ENCODE data around the gene PARD3B. TPM values are rescaled to one million over a fixed set of nuclear protein-coding genes. Genes with fewer than 3 reads are reported as not detected.

Gene PARD3B
- total and polyA plus RNA-seq, 2 experiments from 2014 or later = 3.5 to 4.4 TPM

DNA sequence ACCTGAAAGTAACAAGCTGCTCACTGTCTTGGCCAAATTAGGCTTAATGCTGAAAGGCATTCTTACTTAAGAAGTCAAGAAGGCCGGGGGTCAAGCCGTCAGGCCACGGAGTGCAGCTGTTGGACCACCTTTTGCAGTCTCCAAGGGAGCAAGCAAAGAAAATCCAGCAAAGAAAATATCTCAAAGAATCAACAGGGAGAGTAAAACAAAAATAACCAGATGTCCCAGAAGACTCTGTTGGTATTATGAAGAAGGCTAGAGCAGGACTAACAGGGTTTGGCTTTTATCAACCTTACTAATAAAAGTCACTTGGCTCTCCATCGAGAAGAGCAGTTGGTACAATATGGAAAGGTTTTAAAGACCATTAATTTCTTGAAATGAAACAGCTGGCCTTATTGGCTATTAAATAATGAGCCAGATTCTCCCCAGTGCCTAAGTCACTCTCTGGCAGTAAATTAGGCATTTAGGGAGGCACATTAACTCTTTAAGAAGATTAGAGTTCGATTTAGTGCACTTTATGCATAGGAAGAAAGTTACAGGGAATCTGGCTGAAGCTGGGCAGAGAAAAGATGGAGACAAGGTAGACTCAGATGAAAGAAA lies 1026.2 kb downstream of the PARD3B start:
- H3K79me2 ChIP-seq (replicated peaks; ENCODE audit: insufficient read depth) = no peaks in the 10 kb centered on the region
- Mint-ChIP-seq H3K4me3 (no peak overlapping the region), H3K36me3 (ENCODE audit: low read depth) (peaks cover 7% of the 10 kb centered on the region; the same call in 2 of the 3 replicates), H3K27ac (no peak overlapping the region), H3K4me1 (no peaks in the 10 kb centered on the region; the same call in 2 of the 3 replicates), H3K27me3 (ENCODE audit: insufficient read depth, low read depth, poor library complexity) (no peaks in the 10 kb centered on the region), H3K9me3 (peaks cover 10% of the 10 kb centered on the region; the same call in 2 of the 3 replicates)
- 0 out of 2 replicates have a peak, but pooled peaks cover 8% of the 10 kb centered on the region for H3K9me2 ChIP-seq (ENCODE audit: insufficient read depth)
- ATAC-seq (no peak), DNase-seq (ENCODE audit: low spot score) (no peak)
- H3K4me1 ChIP-seq (ENCODE audit: insufficient read depth) = no peaks in the 10 kb centered on the region
- H3K4me3 ChIP-seq = no peak overlapping the region
- no peak overlapping the region for H2AFZ ChIP-seq
- no peaks in the 10 kb centered on the region for H3K36me3 ChIP-seq (ENCODE audit: insufficient read depth)
- no peaks in the 10 kb centered on the region for H4K20me1 ChIP-seq (replicated peaks; ENCODE audit: insufficient read depth)
- no peak overlapping the region for H3K27ac ChIP-seq (ENCODE audit: low read depth)
- TF ChIP-seq ZNF331 (CRISPR knock-in tag; IDR thresholded peaks at IDR 0.05; ENCODE audit: low read depth) = no peak
- TF ChIP-seq EZH2 (IDR thresholded peaks at IDR 0.05; ENCODE audit: low read depth, unreplicated experiment) = no peak
- no peak overlapping the region for H3K4me2 ChIP-seq
- no peaks in the 10 kb centered on the region for H3K27me3 ChIP-seq (ENCODE audit: insufficient read depth)
- H3F3A ChIP-seq (replicated peaks; ENCODE audit: low read depth) = no peaks in the 10 kb centered on the region

DNA sequence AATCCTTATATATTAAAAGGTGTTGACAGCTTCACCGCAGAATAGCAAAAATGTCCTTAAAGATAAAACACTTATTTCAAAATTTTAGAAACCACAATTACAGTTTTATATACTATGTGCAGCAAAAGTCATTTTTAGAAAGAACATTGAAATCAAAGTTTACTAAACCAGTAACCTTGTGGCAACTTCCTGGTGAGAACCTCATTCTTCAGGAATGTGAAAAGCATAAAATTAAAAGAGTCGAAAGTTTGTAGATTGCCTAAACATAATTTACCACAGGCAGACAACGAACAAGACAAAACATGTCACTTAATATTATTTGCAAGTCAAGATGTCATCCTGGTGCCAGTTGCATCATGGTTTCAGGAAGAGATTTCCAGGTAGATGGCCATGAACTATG lies 1028.7 kb downstream of the PARD3B start:
- H3K27me3 ChIP-seq (ENCODE audit: insufficient read depth) = no peaks in the 10 kb centered on the region
- H3K4me1 ChIP-seq (ENCODE audit: insufficient read depth) = no peaks in the 10 kb centered on the region
- H3F3A ChIP-seq (replicated peaks; ENCODE audit: low read depth) = no peaks in the 10 kb centered on the region
- no peaks in the 10 kb centered on the region for H4K20me1 ChIP-seq (replicated peaks; ENCODE audit: insufficient read depth)
- no peaks in the 10 kb centered on the region for H3K79me2 ChIP-seq (replicated peaks; ENCODE audit: insufficient read depth)
- Mint-ChIP-seq H3K27me3 (ENCODE audit: insufficient read depth, low read depth, poor library complexity) (no peaks in the 10 kb centered on the region), H3K36me3 (ENCODE audit: low read depth) (peaks cover 10% of the 10 kb centered on the region; the same call in 2 of the 3 replicates), H3K4me3 (no peak overlapping the region), H3K27ac (no peak overlapping the region), H3K4me1 (no peaks in the 10 kb centered on the region), H3K9me3 (peaks cover 13% of the 10 kb centered on the region; the same call in 2 of the 3 replicates)
- H3K9me2 ChIP-seq (ENCODE audit: insufficient read depth) = 0 out of 2 replicates have a peak, but pooled peaks cover 8% of the 10 kb centered on the region
- H3K27ac ChIP-seq (ENCODE audit: low read depth) = no peak overlapping the region
- no peak for ATAC-seq
- no peak overlapping the region for H3K4me3 ChIP-seq
- no peaks in the 10 kb centered on the region; the same call in 1 of the 2 replicates for H3K36me3 ChIP-seq (ENCODE audit: insufficient read depth)
- DNase-seq (ENCODE audit: low spot score) = no peak
- H3K4me2 ChIP-seq = no peak overlapping the region
- no peak overlapping the region for H2AFZ ChIP-seq
- TF ChIP-seq, protein P1, sequence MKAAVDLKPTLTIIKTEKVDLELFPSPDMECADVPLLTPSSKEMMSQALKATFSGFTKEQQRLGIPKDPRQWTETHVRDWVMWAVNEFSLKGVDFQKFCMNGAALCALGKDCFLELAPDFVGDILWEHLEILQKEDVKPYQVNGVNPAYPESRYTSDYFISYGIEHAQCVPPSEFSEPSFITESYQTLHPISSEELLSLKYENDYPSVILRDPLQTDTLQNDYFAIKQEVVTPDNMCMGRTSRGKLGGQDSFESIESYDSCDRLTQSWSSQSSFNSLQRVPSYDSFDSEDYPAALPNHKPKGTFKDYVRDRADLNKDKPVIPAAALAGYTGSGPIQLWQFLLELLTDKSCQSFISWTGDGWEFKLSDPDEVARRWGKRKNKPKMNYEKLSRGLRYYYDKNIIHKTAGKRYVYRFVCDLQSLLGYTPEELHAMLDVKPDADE (IDR thresholded peaks at IDR 0.05) = no peak
- TF ChIP-seq, protein P2, sequence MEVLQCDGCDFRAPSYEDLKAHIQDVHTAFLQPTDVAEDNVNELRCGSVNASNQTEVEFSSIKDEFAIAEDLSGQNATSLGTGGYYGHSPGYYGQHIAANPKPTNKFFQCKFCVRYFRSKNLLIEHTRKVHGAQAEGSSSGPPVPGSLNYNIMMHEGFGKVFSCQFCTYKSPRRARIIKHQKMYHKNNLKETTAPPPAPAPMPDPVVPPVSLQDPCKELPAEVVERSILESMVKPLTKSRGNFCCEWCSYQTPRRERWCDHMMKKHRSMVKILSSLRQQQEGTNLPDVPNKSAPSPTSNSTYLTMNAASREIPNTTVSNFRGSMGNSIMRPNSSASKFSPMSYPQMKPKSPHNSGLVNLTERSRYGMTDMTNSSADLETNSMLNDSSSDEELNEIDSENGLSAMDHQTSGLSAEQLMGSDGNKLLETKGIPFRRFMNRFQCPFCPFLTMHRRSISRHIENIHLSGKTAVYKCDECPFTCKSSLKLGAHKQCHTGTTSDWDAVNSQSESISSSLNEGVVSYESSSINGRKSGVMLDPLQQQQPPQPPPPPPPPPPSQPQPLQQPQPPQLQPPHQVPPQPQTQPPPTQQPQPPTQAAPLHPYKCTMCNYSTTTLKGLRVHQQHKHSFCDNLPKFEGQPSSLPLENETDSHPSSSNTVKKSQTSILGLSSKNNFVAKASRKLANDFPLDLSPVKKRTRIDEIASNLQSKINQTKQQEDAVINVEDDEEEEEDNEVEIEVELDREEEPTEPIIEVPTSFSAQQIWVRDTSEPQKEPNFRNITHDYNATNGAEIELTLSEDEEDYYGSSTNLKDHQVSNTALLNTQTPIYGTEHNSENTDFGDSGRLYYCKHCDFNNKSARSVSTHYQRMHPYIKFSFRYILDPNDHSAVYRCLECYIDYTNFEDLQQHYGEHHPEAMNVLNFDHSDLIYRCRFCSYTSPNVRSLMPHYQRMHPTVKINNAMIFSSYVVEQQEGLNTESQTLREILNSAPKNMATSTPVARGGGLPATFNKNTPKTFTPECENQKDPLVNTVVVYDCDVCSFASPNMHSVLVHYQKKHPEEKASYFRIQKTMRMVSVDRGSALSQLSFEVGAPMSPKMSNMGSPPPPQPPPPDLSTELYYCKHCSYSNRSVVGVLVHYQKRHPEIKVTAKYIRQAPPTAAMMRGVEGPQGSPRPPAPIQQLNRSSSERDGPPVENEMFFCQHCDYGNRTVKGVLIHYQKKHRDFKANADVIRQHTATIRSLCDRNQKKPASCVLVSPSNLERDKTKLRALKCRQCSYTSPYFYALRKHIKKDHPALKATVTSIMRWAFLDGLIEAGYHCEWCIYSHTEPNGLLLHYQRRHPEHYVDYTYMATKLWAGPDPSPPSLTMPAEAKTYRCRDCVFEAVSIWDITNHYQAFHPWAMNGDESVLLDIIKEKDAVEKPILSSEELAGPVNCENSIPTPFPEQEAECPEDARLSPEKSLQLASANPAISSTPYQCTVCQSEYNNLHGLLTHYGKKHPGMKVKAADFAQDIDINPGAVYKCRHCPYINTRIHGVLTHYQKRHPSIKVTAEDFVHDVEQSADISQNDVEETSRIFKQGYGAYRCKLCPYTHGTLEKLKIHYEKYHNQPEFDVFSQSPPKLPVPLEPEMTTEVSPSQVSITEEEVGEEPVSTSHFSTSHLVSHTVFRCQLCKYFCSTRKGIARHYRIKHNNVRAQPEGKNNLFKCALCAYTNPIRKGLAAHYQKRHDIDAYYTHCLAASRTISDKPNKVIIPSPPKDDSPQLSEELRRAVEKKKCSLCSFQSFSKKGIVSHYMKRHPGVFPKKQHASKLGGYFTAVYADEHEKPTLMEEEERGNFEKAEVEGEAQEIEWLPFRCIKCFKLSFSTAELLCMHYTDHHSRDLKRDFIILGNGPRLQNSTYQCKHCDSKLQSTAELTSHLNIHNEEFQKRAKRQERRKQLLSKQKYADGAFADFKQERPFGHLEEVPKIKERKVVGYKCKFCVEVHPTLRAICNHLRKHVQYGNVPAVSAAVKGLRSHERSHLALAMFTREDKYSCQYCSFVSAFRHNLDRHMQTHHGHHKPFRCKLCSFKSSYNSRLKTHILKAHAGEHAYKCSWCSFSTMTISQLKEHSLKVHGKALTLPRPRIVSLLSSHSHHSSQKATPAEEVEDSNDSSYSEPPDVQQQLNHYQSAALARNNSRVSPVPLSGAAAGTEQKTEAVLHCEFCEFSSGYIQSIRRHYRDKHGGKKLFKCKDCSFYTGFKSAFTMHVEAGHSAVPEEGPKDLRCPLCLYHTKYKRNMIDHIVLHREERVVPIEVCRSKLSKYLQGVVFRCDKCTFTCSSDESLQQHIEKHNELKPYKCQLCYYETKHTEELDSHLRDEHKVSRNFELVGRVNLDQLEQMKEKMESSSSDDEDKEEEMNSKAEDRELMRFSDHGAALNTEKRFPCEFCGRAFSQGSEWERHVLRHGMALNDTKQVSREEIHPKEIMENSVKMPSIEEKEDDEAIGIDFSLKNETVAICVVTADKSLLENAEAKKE (CRISPR knock-in tag; IDR thresholded peaks at IDR 0.05) = no peak
- TF ChIP-seq, protein P3, sequence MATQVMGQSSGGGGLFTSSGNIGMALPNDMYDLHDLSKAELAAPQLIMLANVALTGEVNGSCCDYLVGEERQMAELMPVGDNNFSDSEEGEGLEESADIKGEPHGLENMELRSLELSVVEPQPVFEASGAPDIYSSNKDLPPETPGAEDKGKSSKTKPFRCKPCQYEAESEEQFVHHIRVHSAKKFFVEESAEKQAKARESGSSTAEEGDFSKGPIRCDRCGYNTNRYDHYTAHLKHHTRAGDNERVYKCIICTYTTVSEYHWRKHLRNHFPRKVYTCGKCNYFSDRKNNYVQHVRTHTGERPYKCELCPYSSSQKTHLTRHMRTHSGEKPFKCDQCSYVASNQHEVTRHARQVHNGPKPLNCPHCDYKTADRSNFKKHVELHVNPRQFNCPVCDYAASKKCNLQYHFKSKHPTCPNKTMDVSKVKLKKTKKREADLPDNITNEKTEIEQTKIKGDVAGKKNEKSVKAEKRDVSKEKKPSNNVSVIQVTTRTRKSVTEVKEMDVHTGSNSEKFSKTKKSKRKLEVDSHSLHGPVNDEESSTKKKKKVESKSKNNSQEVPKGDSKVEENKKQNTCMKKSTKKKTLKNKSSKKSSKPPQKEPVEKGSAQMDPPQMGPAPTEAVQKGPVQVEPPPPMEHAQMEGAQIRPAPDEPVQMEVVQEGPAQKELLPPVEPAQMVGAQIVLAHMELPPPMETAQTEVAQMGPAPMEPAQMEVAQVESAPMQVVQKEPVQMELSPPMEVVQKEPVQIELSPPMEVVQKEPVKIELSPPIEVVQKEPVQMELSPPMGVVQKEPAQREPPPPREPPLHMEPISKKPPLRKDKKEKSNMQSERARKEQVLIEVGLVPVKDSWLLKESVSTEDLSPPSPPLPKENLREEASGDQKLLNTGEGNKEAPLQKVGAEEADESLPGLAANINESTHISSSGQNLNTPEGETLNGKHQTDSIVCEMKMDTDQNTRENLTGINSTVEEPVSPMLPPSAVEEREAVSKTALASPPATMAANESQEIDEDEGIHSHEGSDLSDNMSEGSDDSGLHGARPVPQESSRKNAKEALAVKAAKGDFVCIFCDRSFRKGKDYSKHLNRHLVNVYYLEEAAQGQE (IDR thresholded peaks at IDR 0.05; ENCODE audit: unreplicated experiment) = no peak
- TF ChIP-seq ZNF114 (CRISPR knock-in tag; IDR thresholded peaks at IDR 0.05) (no peak), CREB1 (CRISPR knock-in tag; IDR thresholded peaks at IDR 0.05; ENCODE audit: low read depth) (no peak), STAT1 (IDR thresholded peaks at IDR 0.05; ENCODE audit: unreplicated experiment) (no peak), NANOG (IDR thresholded peaks at IDR 0.05; ENCODE audit: borderline replicate concordance) (no peak), EZH2 (IDR thresholded peaks at IDR 0.05; ENCODE audit: low read depth, unreplicated experiment) (no peak)
